G401.6 (cell line): ENCODE measurements around the gene F11R.
"Not testable (repeated sequence)": the region's sequence is repeated elsewhere in the genome, so short reads cannot be mapped to it uniquely, and the experiment has no call there.

Experiments used
- FAIRE-seq: peaks from 2 replicates; lab custom pipeline; 2012; peaks lifted over from hg19 to GRCh38; lab: Jason Lieb, UNC

F11R gene

DNA sequence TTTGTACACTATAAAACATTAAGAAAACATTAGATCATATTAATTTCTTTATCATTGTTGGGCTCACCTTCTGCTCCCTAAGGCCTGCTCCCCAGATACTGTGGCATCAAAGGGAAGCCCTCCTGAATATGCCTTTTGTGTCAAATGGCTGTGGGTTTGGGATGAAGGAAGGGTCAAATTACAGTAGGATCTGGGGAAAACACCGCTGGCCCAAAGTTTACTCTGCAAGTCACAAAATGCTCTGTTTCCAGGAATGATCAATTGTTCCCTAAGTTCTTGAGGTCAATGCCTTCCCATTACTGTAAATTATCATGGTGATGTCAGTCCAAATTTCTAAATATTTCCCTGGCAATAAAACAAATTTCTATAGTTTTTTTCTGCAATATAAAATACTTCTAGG, 59.5 kb downstream of the F11R start:
- no peak for FAIRE-seq

DNA sequence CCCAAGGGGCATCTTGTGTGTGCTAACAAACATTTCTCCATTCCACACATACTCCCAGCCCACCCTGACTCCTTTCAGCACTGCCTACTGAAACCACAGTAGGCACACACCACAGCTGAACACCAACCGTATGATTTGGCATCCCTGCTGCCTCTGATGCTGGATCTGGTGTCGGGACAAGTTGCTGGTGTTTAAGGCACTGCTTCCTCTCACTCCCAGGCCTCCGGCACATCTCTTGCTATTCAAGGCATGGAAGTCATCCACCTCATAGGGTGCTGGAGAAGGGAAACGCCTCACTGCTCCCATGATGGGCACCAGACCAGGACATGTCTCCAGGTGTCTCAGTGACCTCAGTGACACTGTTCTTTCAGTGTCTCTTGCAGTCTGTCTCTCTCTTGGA, 64.0 kb downstream of the F11R start:
- no peak for FAIRE-seq

DNA sequence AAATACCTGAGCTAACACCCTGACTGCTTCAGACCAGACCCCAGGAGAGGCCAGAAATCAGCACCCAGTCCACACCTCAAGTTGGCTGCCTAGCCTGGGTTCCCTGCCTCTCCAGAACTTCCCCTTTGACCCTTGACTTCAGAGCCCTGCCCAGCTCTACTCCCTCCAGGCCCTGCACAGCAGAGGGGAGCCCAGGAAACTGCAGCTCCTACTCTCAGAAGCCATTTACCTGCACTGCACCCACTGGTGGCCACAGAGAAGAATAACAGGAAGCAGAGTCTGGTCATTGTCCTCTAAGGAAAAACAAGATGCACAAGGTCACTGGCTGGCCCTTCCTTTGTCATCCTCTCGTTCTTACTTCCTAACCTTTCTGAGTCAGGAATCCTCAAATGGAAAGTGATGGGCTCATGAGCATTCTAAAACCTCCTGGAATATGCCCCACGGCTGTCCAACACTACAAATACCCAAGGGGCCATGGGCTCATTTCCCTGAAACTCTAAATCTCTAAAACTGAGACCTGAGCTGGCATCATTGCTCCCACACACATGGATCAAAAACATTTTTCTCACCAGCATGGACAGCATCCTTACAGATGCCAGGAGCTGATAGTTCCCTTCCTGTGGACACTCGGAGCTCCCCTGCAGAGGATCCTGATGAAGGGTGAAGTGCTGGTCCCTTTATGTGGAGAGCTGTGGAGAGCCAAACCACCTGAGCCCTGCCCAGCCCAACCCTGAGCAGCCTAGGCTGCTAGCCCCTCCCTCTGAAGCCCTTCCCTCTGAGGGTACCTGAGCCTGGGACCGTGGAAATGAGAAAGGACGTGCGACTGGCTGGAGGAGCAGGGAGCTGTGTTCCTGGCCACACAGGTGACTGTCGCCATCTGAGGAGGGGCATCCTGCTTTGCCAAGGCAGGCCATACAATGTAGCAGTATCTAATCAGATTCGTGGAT, 66.5 kb downstream of the F11R start, which contains the start of gene ITLN2:
Gene ITLN2 (minus strand): TSS at position 652 of the 947 bp plus-strand sequence. CDS start 68 bp downstream, at position 584.
- FAIRE-seq, result no peak

DNA sequence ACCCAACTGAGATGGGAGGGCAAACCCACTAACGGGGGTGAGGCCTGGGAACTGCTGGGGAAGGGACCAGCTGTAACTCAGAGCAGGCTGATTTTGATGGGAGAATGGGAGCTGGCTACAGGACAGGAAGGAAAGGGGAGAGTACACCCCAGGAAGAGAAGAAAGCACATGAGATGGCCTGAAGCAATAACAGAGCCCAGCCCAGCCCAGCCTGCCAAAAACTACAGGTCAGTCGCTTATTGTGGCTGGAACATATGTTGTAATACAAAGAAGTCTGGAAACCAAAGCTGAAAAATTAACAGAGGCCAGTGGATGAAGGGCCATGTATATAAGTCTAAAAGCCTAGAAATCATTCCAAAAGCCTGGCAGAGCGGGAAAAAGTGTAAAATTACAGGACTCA, 67.9 kb downstream of the F11R start:
- no peak for FAIRE-seq

DNA sequence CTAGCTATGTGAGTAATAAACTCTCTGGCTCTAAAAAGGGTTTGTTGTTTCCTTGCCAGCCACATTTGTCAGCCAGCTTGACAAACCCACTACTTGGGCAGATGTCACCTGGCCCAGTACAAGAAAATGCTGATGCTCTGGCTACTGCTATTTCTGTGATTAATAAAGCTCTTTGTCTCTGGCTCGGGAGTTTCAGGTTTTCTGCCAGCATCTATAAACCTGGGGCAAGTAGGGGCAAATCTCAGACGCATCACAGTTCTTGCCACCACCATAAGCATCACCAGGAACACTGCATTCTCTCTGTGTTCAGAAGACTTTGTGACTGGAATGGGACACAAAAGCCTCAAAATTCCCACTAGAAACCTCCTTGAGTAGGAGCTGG, 68.8 kb downstream of the F11R start:
- FAIRE-seq, result no peak

DNA sequence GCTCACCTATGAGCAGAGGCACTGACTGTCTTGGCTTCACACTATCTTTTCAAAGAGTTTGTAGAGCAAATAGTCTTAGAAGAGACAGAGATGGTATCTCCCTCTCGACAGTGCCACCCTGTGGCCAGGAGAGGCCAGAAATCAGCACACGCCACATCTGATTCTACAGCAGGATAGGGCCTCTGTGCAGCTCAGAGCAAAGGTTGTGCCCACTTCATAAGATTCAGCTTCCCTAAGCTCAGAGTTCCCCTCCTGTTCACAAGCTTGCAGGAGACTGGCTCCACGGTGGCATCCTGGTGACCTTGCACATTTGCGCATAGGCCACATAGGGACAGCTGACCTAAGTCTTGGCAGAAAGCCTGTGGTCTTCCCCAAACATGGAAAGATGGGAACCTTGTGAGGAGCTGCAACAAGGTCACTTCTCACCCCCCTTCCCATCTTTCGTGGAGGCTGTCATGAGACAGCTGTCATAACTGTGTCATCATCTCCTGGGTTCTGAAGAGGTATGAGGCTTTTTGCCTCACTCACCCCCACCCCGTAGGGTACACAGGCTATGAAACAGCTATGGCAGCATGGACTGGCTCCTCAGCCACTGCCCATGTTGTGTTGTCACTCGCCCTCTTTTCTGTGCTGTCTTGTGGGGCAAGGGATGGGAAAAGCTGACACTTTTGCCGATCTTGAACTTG, 69.4 kb downstream of the F11R start:
- no peak for FAIRE-seq

DNA sequence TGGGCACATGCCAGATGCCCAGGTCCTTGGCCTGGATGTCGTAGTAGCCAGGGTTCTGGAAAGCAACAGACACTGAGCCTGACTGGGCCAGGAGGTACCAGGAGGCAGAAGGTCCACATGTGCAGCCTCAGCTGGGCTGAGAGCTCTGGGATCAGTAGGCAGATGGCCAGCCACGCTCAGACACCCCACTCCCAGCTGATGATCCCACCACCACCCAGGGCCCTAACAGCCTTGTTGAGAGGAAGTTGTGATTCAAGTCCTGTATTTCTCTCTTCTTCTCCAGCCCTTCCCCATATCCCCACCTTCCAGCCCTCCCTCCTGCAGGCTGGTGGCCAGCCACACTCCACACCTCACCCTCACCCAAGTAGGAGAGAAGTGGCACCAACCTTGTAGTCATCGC, 70.3 kb downstream of the F11R start:
- FAIRE-seq, result no peak

DNA sequence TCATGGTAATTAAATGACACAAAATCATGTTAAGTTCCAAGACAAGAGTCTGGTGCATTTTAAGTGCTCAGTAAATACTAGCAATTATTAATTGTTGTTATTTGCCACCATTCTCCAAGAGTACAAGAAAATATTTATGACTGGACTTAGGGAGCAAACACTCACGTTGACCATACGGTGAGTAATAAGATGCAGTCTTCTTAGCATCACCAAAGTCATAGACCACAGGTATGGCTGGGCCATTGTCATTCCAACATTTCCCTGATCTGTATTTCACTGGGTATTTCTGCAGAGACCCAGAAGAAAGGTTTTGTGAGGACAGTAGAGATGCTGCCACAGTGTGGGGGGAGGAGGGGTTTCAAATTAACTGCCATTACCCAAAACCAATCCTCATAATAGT, 71.1 kb downstream of the F11R start:
- FAIRE-seq, result no peak

DNA sequence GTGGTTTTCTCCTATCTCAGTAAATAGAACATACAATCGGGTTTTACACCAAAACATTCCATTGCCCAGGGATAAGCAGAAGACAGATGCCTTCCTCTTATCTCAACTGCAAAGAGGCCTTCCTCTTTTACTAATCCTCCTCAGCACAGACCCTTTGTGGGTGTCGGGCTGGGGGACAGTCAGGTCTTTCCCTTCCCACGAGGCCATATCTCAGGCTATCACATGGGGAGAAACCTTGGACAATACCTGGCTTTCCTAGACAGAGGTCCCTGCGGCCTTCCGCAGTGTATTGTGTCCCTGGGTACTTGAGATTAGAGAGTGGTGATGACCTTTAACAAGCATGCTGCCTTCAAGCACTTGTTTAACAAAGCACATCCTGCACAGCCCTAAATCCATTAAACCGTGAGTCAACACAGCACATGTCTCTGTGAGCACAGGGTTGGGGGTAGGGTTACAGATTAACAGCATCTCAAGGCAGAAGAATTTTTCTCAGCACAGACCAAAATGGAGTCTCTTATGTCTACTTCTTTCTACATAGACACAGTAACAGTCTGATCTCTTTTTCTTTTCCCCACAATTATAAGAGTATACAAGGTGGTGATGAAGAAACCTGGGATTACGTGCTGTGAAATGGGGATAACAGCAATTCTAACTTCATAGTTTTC, 71.6 kb downstream of the F11R start:
- FAIRE-seq, result not testable (repeated sequence)

DNA sequence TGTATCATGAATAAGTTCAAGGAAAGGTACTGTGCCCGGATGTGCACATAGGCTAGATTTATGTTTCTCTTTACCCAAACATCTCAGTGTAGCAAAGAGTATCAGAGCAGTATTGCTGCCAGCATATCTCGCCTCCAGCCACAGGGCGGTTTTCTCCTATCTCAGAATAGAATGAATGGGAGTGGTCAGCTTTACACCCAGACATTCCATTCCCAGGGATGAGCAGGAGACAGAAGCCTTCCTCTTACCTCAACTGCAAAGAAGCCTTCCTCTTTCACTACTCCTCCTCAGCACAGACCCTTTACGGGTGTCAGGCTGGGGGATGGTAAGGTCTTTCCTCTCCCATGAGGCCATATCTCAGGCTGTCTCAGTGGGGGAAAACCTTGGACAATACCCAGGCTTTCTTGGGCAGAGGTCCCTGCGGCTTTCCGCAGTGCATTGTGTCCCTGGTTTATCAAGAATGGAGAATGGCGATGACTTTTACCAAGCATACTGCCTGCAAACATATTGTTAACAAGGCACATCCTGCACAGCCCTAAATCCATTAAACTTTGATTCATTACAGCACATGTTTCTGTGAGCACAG, 73.7 kb downstream of the F11R start:
- not testable (repeated sequence) for FAIRE-seq

DNA sequence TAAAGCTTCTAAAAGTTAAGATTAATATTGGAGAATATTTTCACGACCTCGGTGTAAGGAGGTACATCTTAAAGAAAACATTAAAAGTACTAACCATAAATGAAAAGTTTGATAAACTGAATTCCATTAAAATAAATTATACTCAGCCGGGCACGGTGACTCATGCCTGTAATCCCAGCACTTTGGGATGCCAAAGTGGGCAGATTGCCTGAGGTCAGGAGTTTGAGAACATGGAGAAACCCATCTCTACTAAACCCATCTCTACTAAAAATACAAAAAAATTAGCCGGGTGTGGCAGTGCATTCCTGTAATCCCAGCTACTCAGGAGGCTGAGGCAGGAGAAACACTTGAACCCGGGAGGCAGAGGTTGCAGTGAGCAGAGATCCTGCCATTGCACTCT, 75.1 kb downstream of the F11R start:
- not testable (repeated sequence) for FAIRE-seq
